ENCODE results near the gene AVPI1. TPM values are rescaled to one million over a fixed set of nuclear protein-coding genes. Genes with fewer than 3 reads are reported as not detected.

Gene AVPI1, protein sequence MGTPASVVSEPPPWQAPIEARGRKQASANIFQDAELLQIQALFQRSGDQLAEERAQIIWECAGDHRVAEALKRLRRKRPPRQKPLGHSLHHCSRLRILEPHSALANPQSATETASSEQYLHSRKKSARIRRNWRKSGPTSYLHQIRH
- 27.4 and 34.9 TPM in 2 replicates for total RNA-seq (2014; rRNA removed; shearing (Covaris generic))
- polyA plus RNA-seq (2015; cell fraction: cytosol; rRNA removed) = 14.5 and 16.8 TPM in 2 replicates
- 8.9 and 12.3 TPM in 2 replicates for polyA plus RNA-seq (2015; cell fraction: nucleus; rRNA removed)

- peak; percentile 98 for DNase-seq (ENCODE audit: low read depth)
Measured at GRCh38 chr10:97686962-97687784, at the start of gene AVPI1. Gene AVPI1 (minus strand): TSS chr10:97687241. CDS start chr10:97679905, 7,336 bp downstream.

DNA sequence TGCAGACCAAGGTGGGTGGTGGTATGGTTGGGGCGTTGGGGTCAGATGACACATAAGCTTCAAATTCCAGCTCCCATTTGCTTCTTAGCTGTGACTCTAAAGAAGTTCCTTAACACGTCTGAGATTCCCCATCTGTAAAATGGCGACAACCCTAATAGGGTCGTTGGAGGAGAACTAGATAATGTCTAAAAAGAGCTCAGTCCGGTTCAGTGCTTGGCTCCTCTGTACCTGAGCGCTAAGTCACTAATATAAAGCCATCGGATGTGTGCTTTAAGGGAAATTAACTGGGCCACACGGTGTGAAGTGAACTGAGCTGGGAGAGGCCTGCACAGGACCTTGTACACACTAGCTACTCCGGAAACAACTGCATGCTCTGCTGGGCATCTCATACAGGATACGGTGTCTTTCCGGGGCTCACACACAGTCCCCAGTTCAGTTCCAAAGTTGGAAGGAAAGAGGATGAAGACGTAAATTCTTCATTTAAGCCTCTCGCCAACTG lies 49.4 kb upstream of the AVPI1 start:
- peak; percentile 23 for DNase-seq (ENCODE audit: low read depth)

GRCh38 chr10:97734021-97734420 lies 47.0 kb upstream of the AVPI1 start:
- DNase-seq (ENCODE audit: low read depth) = no peak

DNA sequence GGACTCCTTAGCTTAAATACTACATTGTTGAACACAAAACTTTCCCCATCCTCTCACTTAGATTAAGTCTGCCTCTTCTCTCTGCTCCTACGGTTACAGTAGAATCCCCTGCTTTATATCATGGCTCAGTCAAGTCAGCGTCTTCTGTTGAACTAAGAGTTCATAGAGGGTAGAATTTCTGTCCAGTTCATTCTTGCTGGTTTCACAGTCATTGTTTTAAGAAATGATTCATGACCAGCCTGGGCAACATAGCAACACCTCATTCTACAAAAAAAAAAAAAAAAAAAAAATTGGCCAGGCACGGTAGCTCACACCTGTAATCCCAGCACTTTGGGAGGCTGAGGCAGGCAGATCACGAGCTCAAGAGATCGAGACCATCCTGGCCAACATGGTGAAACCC lies 46.2 kb upstream of the AVPI1 start:
- peak; percentile 33 for DNase-seq (ENCODE audit: low read depth)

GRCh38 chr10:97732052-97732359 lies 45.0 kb upstream of the AVPI1 start:
- DNase-seq (ENCODE audit: low read depth) = no peak

DNA sequence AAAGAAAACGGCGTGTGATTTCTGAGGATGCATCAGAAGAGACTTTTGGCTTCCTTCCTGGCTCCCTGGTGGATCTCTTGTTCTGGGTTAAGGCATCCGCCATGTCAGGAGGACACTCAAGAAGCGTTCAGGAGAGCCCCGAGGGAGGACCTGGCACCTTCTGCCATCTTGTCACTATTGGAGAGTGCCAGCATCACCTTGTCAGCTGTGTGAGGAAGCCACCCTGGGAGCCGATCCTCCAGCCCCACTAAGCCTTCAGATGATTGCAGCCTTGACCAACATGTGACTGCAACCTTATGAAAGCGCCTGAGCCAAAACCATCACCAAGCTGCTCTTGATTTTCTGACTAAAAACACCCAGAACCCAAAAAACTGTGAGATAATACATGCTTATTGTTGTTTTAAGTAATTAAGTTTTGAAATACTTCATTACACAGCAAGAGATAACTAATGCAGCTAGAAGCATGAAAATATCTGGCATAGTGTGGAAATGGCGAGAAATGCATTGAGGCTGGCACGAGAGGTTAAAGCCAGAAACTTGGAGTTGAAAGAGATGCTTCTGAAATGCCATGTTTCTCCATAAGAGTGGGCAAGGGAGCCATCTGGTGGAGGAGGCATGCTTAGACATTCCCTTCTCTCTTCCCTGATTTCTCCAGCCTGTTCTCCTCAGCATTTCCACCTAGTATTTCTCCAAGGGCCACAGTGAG lies 44.5 kb upstream of the AVPI1 start:
- peak; percentile 76 for DNase-seq (ENCODE audit: low read depth)

GRCh38 chr10:97729014-97729413 lies 42.0 kb upstream of the AVPI1 start:
- no peak for DNase-seq (ENCODE audit: low read depth)

GRCh38 chr10:97726636-97727178 lies 39.7 kb upstream of the AVPI1 start:
- DNase-seq (ENCODE audit: low read depth) = peak; percentile 84

DNA sequence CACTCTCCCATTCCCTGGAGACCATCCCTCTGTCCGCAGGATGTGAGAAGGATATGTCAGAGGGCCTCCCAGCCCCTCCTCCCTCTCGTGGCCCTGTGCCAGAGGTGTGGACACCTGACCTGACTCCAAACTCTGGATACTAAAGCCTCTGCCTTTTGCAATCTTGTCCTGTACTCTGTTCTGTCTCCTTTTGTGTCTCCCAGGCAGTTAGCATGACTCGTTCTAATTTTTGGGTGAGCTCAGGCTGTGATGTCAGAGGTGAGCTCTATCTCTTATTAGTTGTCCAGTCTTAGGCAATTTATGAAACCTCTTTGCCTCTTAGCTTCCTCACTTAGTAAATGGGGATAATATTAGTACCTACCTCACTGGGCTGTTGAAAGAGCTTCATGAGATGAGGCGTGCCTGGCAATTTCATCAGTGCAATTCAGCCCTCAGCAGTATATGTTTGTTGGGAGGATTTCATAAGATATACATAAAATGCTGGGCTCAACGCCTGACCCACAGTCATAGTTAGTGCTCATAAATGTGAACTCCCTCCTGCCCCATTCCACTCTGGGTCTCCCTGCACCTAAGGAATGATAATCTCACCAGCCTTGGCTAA lies 37.4 kb upstream of the AVPI1 start:
- peak; percentile 32 for DNase-seq (ENCODE audit: low read depth)

GRCh38 chr10:97723001-97723400 lies 36.0 kb upstream of the AVPI1 start:
- DNase-seq (ENCODE audit: low read depth) = peak; percentile 16

DNA sequence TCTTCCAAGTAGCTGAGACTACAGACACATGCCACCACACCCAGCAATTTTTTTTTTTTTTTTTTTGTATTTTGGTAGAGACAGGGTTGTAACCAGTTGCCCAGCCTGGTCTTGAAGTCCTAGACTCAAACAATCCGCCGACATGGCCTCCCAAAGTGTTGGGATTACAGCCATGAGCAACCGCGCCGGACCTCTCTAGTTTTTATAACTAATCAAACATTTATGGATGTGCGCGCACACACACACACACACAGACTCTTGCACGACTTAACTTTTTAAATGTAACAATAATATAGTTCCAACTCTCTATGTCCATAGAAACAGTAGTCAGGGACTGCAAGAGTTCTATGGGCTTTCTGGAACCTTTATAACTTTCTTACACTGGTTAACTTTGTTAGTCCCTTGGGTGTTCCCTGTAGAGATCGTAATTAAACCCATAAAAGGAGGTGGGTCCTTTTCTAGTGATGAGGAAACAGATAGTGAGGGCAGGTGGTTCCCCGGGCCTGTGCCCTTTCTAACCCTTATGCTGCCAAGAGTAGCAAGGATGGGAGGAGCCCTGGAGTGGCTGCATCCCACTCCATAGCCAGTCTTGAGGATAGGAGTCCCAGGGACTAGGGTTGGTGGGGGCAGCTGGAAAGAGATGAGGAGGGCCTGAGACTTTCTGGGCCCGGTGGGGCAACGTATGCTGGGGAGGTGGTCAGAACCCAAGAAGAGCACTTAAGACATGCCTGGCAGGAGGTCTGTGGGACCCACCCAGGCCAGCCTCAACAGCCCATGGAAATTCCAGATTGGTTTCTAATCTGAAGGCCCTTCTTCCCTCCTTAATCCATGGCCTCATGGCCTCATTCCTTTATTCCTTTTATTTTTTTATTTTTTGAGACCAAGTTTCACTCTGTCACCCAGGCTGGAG lies 35.1 kb upstream of the AVPI1 start:
- no peak for DNase-seq (ENCODE audit: low read depth)

DNA sequence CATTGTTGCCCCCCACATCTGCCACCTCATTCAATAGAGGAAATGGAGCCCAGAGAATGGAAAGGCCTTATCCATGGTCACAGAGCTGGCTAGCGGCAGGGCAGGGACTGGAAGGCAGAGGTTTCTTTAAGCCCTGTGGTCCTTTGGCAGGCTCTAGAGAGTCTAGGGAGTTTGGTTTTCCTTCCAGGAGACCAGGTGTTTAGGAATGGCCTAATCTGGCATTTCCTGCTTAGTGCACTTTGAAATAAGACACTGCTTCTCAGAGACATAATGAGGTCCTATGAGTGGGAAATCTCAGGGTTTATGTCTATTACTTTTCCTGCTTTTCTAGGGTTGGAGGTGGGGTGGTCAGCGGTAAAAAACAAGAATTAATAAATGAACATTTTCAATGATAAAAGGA lies 32.6 kb upstream of the AVPI1 start:
- DNase-seq (ENCODE audit: low read depth) = no peak

GRCh38 chr10:97718659-97719142 lies 31.7 kb upstream of the AVPI1 start:
- no peak for DNase-seq (ENCODE audit: low read depth)

- DNase-seq (ENCODE audit: low read depth) = no peak
Measured at GRCh38 chr10:97718178-97718577, 31.1 kb upstream of the AVPI1 start.

GRCh38 chr10:97717627-97718026 lies 30.6 kb upstream of the AVPI1 start:
- no peak for DNase-seq (ENCODE audit: low read depth)

GRCh38 chr10:97715259-97715874 lies 28.3 kb upstream of the AVPI1 start:
- DNase-seq (ENCODE audit: low read depth) = no peak

DNA sequence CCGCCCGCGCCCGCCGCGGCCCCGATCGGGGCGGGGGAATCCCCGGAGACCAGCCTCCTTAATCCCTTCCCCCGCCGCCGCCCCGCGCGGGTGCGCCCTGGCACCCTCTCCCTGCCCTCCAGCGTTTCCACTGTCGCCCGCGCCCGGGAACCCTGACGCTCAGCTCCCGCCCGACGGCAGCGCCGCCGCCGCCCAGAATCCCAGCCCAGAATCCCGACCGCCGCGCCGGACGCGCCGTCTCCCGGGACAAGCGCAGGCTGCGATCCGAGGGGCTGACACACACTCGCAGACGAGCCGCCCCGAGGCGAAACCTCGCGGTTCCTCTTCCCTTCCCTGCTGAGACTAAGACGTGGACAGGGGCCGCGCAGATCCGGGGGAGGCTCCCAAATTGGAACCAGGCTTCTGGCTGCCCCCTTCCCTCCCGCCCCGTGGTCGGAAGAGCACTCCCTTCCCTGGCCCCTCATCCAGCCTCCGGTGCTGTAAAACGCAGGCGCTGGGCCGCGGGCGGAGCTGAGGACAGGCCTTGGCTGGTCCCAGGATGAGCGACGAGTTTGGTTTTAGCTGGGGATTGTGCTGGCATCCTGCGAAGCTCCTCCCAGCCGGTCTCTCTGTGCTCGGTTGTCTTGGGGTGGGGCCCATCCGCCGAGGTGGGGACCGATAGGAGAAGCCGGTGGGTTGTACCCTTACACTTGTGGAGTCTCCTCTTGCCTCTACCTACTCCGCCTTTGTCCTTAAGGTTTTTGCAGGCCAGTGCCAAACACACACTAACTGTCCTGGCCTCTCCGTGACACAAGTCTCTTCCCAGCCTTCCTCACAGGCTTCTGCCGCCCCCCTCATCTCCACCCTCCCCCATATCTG lies 27.6 kb upstream of the AVPI1 start:
- DNase-seq (ENCODE audit: low read depth) = peak; percentile 64

GRCh38 chr10:97713826-97714400 lies 26.9 kb upstream of the AVPI1 start:
- peak; percentile 65 for DNase-seq (ENCODE audit: low read depth)

Data from HT1080 (cell line).